Measurements from ENCODE around the gene RGS16. TPM values are rescaled to one million over a fixed set of nuclear protein-coding genes. Genes with fewer than 3 reads are reported as not detected.
A peak's percentile ranks its signal among the peaks of the same experiment; 100 is the strongest.

RGS16 gene
- total and polyA plus RNA-seq, 8 donors: 0.58 to 29.0 (median 1.9) TPM; not detected in 1

DNA sequence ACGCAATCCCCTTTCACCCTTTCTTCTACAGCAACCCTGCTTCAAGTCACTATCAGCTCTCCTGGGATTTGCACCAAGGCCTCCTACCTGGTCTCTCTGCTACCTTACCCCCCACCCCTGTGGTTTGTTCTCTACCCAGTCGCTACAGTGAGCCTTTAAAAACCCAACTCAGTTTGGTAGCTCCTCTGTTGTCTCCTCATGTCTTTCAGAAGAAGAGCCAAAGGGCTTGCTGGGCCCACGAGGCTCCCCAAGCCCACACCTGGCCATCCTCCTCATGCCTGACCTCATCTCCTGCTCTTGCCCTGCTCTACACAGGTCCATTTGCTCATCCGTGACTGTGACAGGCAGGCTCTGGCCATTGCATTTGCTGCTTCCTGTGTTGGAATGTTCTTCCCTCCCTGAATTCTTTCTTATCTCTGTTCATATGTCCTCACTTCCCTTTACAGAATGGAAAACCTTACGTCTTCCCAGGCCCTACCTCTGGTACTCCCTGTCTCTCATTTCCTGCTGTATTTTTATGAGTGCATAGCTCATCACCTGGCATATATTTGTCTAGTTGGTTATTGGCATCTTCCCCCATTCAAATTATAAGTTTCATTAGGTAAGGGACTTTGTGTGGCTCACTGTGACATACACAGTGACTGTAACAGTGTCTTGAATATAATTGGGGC lies 3.3 kb downstream of the RGS16 start:
- 64 to 75% (median 70%) methylated on average over 5 of the region's 5 CpGs for WGBS, 5 donors
- Histone ChIP-seq H3K27ac (no peak overlapping the region), H3K27me3 (no peaks in the 10 kb centered on the region), H3K9me3 (no peaks in the 10 kb centered on the region), H3K4me1 (peaks cover 30 to 55% (median 35%) of the 10 kb centered on the region in 4 donors), H3K4me3 (no peak overlapping the region), H3K36me3 (peaks cover 0 to 19% (median 16%) of the 10 kb centered on the region in 4 donors)
- intact Hi-C loops (cut with DNase I; ENCODE audit: low total_unique reads): loop anchor here (2.0 kb wide), 1 partner anchor 186 kb away; no protein-coding TSS in a partner anchor
- TF ChIP-seq, protein P1, sequence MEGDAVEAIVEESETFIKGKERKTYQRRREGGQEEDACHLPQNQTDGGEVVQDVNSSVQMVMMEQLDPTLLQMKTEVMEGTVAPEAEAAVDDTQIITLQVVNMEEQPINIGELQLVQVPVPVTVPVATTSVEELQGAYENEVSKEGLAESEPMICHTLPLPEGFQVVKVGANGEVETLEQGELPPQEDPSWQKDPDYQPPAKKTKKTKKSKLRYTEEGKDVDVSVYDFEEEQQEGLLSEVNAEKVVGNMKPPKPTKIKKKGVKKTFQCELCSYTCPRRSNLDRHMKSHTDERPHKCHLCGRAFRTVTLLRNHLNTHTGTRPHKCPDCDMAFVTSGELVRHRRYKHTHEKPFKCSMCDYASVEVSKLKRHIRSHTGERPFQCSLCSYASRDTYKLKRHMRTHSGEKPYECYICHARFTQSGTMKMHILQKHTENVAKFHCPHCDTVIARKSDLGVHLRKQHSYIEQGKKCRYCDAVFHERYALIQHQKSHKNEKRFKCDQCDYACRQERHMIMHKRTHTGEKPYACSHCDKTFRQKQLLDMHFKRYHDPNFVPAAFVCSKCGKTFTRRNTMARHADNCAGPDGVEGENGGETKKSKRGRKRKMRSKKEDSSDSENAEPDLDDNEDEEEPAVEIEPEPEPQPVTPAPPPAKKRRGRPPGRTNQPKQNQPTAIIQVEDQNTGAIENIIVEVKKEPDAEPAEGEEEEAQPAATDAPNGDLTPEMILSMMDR (IDR thresholded peaks at IDR 0.05): no peak
- TF ChIP-seq EP300 (IDR thresholded peaks at IDR 0.05): no peak
- TF ChIP-seq POLR2AphosphoS5 (IDR thresholded peaks at IDR 0.05): no peak
- no peak for TF ChIP-seq POLR2A (IDR thresholded peaks at IDR 0.05)
- DNase-seq: no peak

- 90 to 94% (median 92%) methylated on average over 17 of the region's 17 CpGs for WGBS, 5 donors
- H3K4me3 ChIP-seq: no peak overlapping the region
- no peak for TF ChIP-seq POLR2A (IDR thresholded peaks at IDR 0.05)
- no peak for TF ChIP-seq POLR2AphosphoS5 (IDR thresholded peaks at IDR 0.05)
- TF ChIP-seq, protein P1 (IDR thresholded peaks at IDR 0.05): no peak
- no peak for TF ChIP-seq EP300 (IDR thresholded peaks at IDR 0.05)
- peaks cover 0 to 19% (median 16%) of the 10 kb centered on the region in 4 donors for H3K36me3 ChIP-seq
- peaks cover 30 to 56% (median 37%) of the 10 kb centered on the region in 4 donors for H3K4me1 ChIP-seq
- no peaks in the 10 kb centered on the region for H3K27me3 ChIP-seq
- no peaks in the 10 kb centered on the region for H3K9me3 ChIP-seq
- no peak overlapping the region for H3K27ac ChIP-seq
- intact Hi-C loops (cut with DNase I; ENCODE audit: low total_unique reads): loop anchor here (2.0 kb wide), 1 partner anchor 187 kb away; no protein-coding TSS in a partner anchor
- DNase-seq: no peak
Measured at GRCh38 chr1:182600036-182600713, 4.0 kb downstream of the RGS16 start.

GRCh38 chr1:182599339-182599738 lies 4.8 kb downstream of the RGS16 start:
- intact Hi-C loops (cut with DNase I; ENCODE audit: low total_unique reads): no loop called here
- Histone ChIP-seq H3K4me3 (no peak overlapping the region), H3K4me1 (peaks cover 25 to 52% (median 34%) of the 10 kb centered on the region in 4 donors), H3K27me3 (no peaks in the 10 kb centered on the region), H3K9me3 (no peaks in the 10 kb centered on the region), H3K36me3 (peaks cover 0 to 19% (median 16%) of the 10 kb centered on the region in 4 donors), H3K27ac (no peak overlapping the region)
- 76 to 83% (median 81%) methylated on average over 5 to 6 of the region's 6 CpGs for WGBS, 5 donors
- no peak for DNase-seq
- TF ChIP-seq, protein P1 (IDR thresholded peaks at IDR 0.05): peak in 1 of 7 experiments; percentile 7
- TF ChIP-seq POLR2AphosphoS5 (IDR thresholded peaks at IDR 0.05): no peak

DNA sequence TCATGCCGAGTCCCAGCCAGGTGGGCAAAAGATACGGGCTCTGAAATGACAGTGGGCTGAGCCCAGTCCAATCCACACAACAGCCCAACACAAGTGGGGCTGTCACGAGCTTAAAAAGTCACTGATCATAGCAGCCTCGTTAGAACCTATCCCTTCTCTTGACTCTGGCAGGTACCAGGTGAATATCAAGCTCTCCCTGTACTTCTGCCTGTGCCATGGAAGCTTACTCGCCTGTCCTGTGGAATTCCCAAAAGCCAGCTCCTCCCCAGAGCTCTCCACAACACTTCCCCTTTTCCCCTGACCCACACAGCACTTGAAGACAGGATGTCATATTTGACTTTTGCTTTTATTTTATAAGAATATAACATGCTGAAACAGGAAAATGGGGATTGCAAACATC lies 5.9 kb downstream of the RGS16 start:
- no peak for DNase-seq
- no peaks in the 10 kb centered on the region for H3K27me3 ChIP-seq
- peaks cover 14 to 42% (median 25%) of the 10 kb centered on the region in 4 donors for H3K4me1 ChIP-seq
- H3K36me3 ChIP-seq: peaks cover 0 to 19% (median 16%) of the 10 kb centered on the region in 4 donors
- TF ChIP-seq, protein P1 (IDR thresholded peaks at IDR 0.05): no peak
- TF ChIP-seq POLR2AphosphoS5 (IDR thresholded peaks at IDR 0.05) (no peak), EP300 (IDR thresholded peaks at IDR 0.05) (no peak), POLR2A (IDR thresholded peaks at IDR 0.05) (no peak)
- no peak overlapping the region for H3K4me3 ChIP-seq
- no peaks in the 10 kb centered on the region for H3K9me3 ChIP-seq
- H3K27ac ChIP-seq: peak overlapping the region in 1 of 5 donors; percentile 22
- WGBS, 5 donors: 66 to 78% (median 71%) methylated on average over 5 of the region's 5 CpGs
- intact Hi-C loops (cut with DNase I; ENCODE audit: low total_unique reads): no loop called here

Data from stomach (tissue), 9 donors.